GM12874 (cell line): ENCODE results near the gene HDDC3.

ENCODE experiments used
- CTCF ChIP-seq: IDR thresholded peaks from 2 replicates; pipeline ENCODE4 v1.5.1; 2011; ENCODE audit warnings: low read depth, mild to moderate bottlenecking, control low read depth, low read length, moderate library complexity; ENCODE audit not compliant: insufficient read depth

HDDC3 gene

DNA sequence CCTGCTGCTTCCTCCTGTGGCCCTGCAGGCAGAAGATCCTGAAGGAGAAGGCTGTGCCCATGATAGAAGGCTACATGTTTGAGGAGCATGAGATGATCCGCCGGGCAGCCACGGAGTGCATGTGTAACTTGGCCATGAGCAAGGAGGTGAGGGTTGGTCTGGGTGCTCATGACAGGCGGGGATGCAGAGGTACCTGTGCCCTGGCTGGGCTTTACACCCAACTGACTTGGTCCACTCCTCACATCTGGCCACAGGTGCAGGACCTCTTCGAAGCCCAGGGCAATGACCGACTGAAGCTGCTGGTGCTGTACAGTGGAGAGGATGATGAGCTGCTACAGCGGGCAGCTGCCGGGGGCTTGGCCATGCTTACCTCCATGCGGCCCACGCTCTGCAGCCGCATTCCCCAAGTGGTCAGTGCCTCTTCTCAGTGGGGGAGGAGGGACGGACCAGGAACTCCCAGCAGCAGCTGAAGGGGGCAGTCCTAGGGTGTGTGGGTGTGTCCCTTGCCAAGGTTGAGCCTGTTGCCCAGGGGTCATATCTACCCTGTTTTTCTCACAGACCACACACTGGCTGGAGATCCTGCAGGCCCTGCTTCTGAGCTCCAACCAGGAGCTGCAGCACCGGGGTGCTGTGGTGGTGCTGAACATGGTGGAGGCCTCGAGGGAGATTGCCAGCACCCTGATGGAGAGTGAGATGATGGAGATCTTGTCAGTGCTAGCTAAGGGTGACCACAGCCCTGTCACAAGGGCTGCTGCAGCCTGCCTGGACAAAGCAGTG is 20.7 kb upstream of the HDDC3 start:
- TF ChIP-seq CTCF = no peak

- TF ChIP-seq CTCF = no peak
Measured at GRCh38 chr15:90950676-90951075, 18.3 kb upstream of the HDDC3 start.

GRCh38 chr15:90949979-90950675 is 17.8 kb upstream of the HDDC3 start:
- TF ChIP-seq CTCF = no peak

DNA sequence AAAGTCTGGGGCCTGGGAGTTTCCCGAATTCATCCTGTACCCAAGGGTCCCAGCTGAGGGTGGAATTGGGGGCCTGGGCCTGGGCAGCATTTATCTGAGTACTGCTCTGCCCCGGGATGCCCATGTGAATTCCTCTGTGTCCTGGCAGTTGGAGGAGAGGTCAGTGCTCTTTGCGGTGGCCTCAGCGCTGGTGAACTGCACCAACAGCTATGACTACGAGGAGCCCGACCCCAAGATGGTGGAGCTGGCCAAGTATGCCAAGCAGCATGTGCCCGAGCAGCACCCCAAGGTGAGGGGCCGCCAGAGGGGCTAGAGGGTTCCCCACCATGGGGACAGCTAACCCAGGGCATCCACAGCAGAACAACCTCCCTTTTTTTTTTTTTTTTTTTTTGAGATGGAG is 16.2 kb upstream of the HDDC3 start:
- TF ChIP-seq CTCF = no peak

GRCh38 chr15:90947577-90948357 is 15.4 kb upstream of the HDDC3 start:
- TF ChIP-seq CTCF = no peak

GRCh38 chr15:90946941-90947576 is 14.7 kb upstream of the HDDC3 start:
- TF ChIP-seq CTCF = no peak

GRCh38 chr15:90946538-90946937 is 14.2 kb upstream of the HDDC3 start:
- no peak for TF ChIP-seq CTCF
